Measurements from ENCODE around the gene NMT1. TPM values are rescaled to one million over a fixed set of nuclear protein-coding genes. Genes with fewer than 3 reads are reported as not detected.

Gene NMT1
- total RNA-seq, 1 experiment from 2014 or later, result 111 TPM

- Histone ChIP-seq H3K36me3 (replicated peaks; ENCODE audit: control insufficient read depth, insufficient read depth, low read length) (peaks cover 14% of the 10 kb centered on the region), H3K27me3 (ENCODE audit: control insufficient read depth, insufficient read depth, low read length) (no peaks in the 10 kb centered on the region), H3K4me3 (ENCODE audit: insufficient read depth, low read depth, low read length) (no peak overlapping the region)
- DNase-seq, result no peak
Measured at GRCh38 chr17:45081047-45081703, 20.1 kb downstream of the NMT1 start.

GRCh38 chr17:45086391-45086790 is 25.3 kb downstream of the NMT1 start:
- no peak for DNase-seq
- Histone ChIP-seq H3K27me3 (ENCODE audit: control insufficient read depth, insufficient read depth, low read length) (no peaks in the 10 kb centered on the region), H3K4me3 (ENCODE audit: insufficient read depth, low read depth, low read length) (no peak overlapping the region), H3K36me3 (replicated peaks; ENCODE audit: control insufficient read depth, insufficient read depth, low read length) (peaks cover 33% of the 10 kb centered on the region)

- H3K36me3 ChIP-seq (replicated peaks; ENCODE audit: control insufficient read depth, insufficient read depth, low read length), result peaks cover 32% of the 10 kb centered on the region
- H3K4me3 ChIP-seq (ENCODE audit: insufficient read depth, low read depth, low read length), result no peak overlapping the region
- no peak for DNase-seq
- H3K27me3 ChIP-seq (ENCODE audit: control insufficient read depth, insufficient read depth, low read length), result no peaks in the 10 kb centered on the region
Measured at GRCh38 chr17:45086865-45087503, 25.9 kb downstream of the NMT1 start.

- Histone ChIP-seq H3K4me3 (ENCODE audit: insufficient read depth, low read depth, low read length) (no peak overlapping the region), H3K27me3 (ENCODE audit: control insufficient read depth, insufficient read depth, low read length) (no peaks in the 10 kb centered on the region), H3K36me3 (replicated peaks; ENCODE audit: control insufficient read depth, insufficient read depth, low read length) (peaks cover 31% of the 10 kb centered on the region)
- no peak for DNase-seq
Measured at GRCh38 chr17:45087504-45087975, 26.4 kb downstream of the NMT1 start.

GRCh38 chr17:45087978-45088377 is 26.9 kb downstream of the NMT1 start:
- no peaks in the 10 kb centered on the region for H3K27me3 ChIP-seq (ENCODE audit: control insufficient read depth, insufficient read depth, low read length)
- DNase-seq, result no peak
- H3K36me3 ChIP-seq (replicated peaks; ENCODE audit: control insufficient read depth, insufficient read depth, low read length), result peaks cover 34% of the 10 kb centered on the region
- H3K4me3 ChIP-seq (ENCODE audit: insufficient read depth, low read depth, low read length), result no peak overlapping the region

GRCh38 chr17:45088741-45089140 is 27.6 kb downstream of the NMT1 start:
- no peak for DNase-seq
- no peak overlapping the region for H3K4me3 ChIP-seq (ENCODE audit: insufficient read depth, low read depth, low read length)
- no peaks in the 10 kb centered on the region for H3K27me3 ChIP-seq (ENCODE audit: control insufficient read depth, insufficient read depth, low read length)
- H3K36me3 ChIP-seq (replicated peaks; ENCODE audit: control insufficient read depth, insufficient read depth, low read length), result peaks cover 38% of the 10 kb centered on the region

- peak; percentile 64 for DNase-seq
- Histone ChIP-seq H3K27me3 (ENCODE audit: control insufficient read depth, insufficient read depth, low read length) (no peaks in the 10 kb centered on the region), H3K4me3 (ENCODE audit: insufficient read depth, low read depth, low read length) (no peak overlapping the region), H3K36me3 (replicated peaks; ENCODE audit: control insufficient read depth, insufficient read depth, low read length) (peaks cover 40% of the 10 kb centered on the region)
Measured at GRCh38 chr17:45090711-45091110, 29.6 kb downstream of the NMT1 start.

- Histone ChIP-seq H3K27me3 (ENCODE audit: control insufficient read depth, insufficient read depth, low read length) (no peaks in the 10 kb centered on the region), H3K36me3 (replicated peaks; ENCODE audit: control insufficient read depth, insufficient read depth, low read length) (peaks cover 46% of the 10 kb centered on the region), H3K4me3 (ENCODE audit: insufficient read depth, low read depth, low read length) (no peak overlapping the region)
- DNase-seq, result no peak
Measured at GRCh38 chr17:45091778-45092425, 30.8 kb downstream of the NMT1 start.

- DNase-seq, result no peak
- no peak overlapping the region for H3K4me3 ChIP-seq (ENCODE audit: insufficient read depth, low read depth, low read length)
- no peaks in the 10 kb centered on the region for H3K27me3 ChIP-seq (ENCODE audit: control insufficient read depth, insufficient read depth, low read length)
- H3K36me3 ChIP-seq (replicated peaks; ENCODE audit: control insufficient read depth, insufficient read depth, low read length), result peaks cover 49% of the 10 kb centered on the region
Measured at GRCh38 chr17:45092911-45093430, 31.9 kb downstream of the NMT1 start.

- no peak for DNase-seq
- H3K4me3 ChIP-seq (ENCODE audit: insufficient read depth, low read depth, low read length), result no peak overlapping the region
- no peaks in the 10 kb centered on the region for H3K27me3 ChIP-seq (ENCODE audit: control insufficient read depth, insufficient read depth, low read length)
- peaks cover 53% of the 10 kb centered on the region for H3K36me3 ChIP-seq (replicated peaks; ENCODE audit: control insufficient read depth, insufficient read depth, low read length)
Measured at GRCh38 chr17:45093444-45094110, 32.5 kb downstream of the NMT1 start.

GRCh38 chr17:45096141-45096540 is 35.0 kb downstream of the NMT1 start:
- Histone ChIP-seq H3K4me3 (ENCODE audit: insufficient read depth, low read depth, low read length) (no peak overlapping the region), H3K27me3 (ENCODE audit: control insufficient read depth, insufficient read depth, low read length) (no peaks in the 10 kb centered on the region), H3K36me3 (replicated peaks; ENCODE audit: control insufficient read depth, insufficient read depth, low read length) (peaks cover 55% of the 10 kb centered on the region)
- DNase-seq, result peak; percentile 76

- H3K36me3 ChIP-seq (replicated peaks; ENCODE audit: control insufficient read depth, insufficient read depth, low read length), result peaks cover 57% of the 10 kb centered on the region
- no peaks in the 10 kb centered on the region for H3K27me3 ChIP-seq (ENCODE audit: control insufficient read depth, insufficient read depth, low read length)
- DNase-seq, result no peak
- H3K4me3 ChIP-seq (ENCODE audit: insufficient read depth, low read depth, low read length), result no peak overlapping the region
Measured at GRCh38 chr17:45096926-45097325, 35.8 kb downstream of the NMT1 start.

- Histone ChIP-seq H3K4me3 (ENCODE audit: insufficient read depth, low read depth, low read length) (no peak overlapping the region), H3K36me3 (replicated peaks; ENCODE audit: control insufficient read depth, insufficient read depth, low read length) (peaks cover 63% of the 10 kb centered on the region), H3K27me3 (ENCODE audit: control insufficient read depth, insufficient read depth, low read length) (no peaks in the 10 kb centered on the region)
- peak; percentile 44 for DNase-seq
Measured at GRCh38 chr17:45098081-45098868, 37.2 kb downstream of the NMT1 start.

Measured in H7 (cell line).